Hepatocyte (in vitro differentiated cells): ENCODE data around the gene TSPEAR. TPM values are rescaled to one million over a fixed set of nuclear protein-coding genes. Genes with fewer than 3 reads are reported as not detected.

ENCODE experiments used
- DNase-seq: peaks from one replicate; pipeline ENCODE4 v3.0.0-alpha.2; 2016; ENCODE audit warnings: low spot score
- H2AFZ ChIP-seq: fragments of 200-600 bp; sonication (generic); 2 replicates; pipeline ENCODE4 v1.6.0; 2016; ENCODE audit warnings: antibody characterized with exemption, mild to moderate bottlenecking
- H3K27ac ChIP-seq: fragments of 200-600 bp; sonication (generic); 2 replicates; pipeline ENCODE4 v1.5.1; 2016; ENCODE audit warnings: mild to moderate bottlenecking
- H3K27me3 ChIP-seq: fragments of 200-600 bp; sonication (generic); 2 replicates; pipeline ENCODE4 v1.6.1; 2016
- H3K36me3 ChIP-seq: fragments of 200-600 bp; sonication (generic); replicated peaks from 2 replicates; pipeline ENCODE4 v1.5.1; 2016; ENCODE audit warnings: low read depth; ENCODE audit not compliant: insufficient read depth
- H3K4me1 ChIP-seq: fragments of 200-600 bp; sonication (generic); 2 replicates; pipeline ENCODE4 v1.5.1; 2016; ENCODE audit warnings: mild to moderate bottlenecking, moderate library complexity; ENCODE audit not compliant: insufficient read depth
- H3K4me2 ChIP-seq: fragments of 200-600 bp; sonication (generic); 2 replicates; pipeline ENCODE4 v1.6.0; 2016
- H3K4me3 ChIP-seq: fragments of 200-600 bp; sonication (generic); 2 replicates; pipeline ENCODE4 v1.5.1; 2016; ENCODE audit warnings: mild to moderate bottlenecking
- H3K79me2 ChIP-seq: fragments of 200-600 bp; sonication (generic); 2 replicates; pipeline ENCODE4 v1.6.0; 2017; ENCODE audit warnings: mild to moderate bottlenecking
- H3K9me2 ChIP-seq: fragments of 200-600 bp; sonication (generic); replicated peaks from 2 replicates; pipeline ENCODE4 v1.6.0; 2017; ENCODE audit warnings: mild to moderate bottlenecking; ENCODE audit not compliant: insufficient read depth
- H3K9me3 ChIP-seq: fragments of 200-600 bp; sonication (generic); 2 replicates; pipeline ENCODE4 v1.5.1; 2016; ENCODE audit warnings: low read depth, mild to moderate bottlenecking
- H4K20me1 ChIP-seq: fragments of 200-600 bp; sonication (generic); 2 replicates; pipeline ENCODE4 v1.6.0; 2016; ENCODE audit warnings: mild to moderate bottlenecking; ENCODE audit not compliant: insufficient read depth, poor library complexity, severe bottlenecking
- EZH2 ChIP-seq: fragments of 200-600 bp; sonication (generic); IDR thresholded peaks from 2 replicates; pipeline ENCODE4 v1.6.1; 2016; ENCODE audit warnings: antibody characterized with exemption, mild to moderate bottlenecking, borderline replicate concordance
- EZH2phosphoT487 ChIP-seq: fragments of 200-600 bp; sonication (generic); IDR thresholded peaks from one replicate; pipeline ENCODE4 v1.6.1; 2018; ENCODE audit warnings: antibody characterized with exemption, mild to moderate bottlenecking, low read depth, moderate library complexity; ENCODE audit not compliant: unreplicated experiment, severe bottlenecking
- WGBS: methylation state at CpG from one replicate; pipeline ENCODE4 v1.1.6; 2016; ENCODE audit warnings: low lambda C conversion rate; ENCODE audit errors: missing lambda C conversion rate; 5-methylcytosine and 5-hydroxymethylcytosine counted together
- polyA plus RNA-seq: library from polyadenylated mRNA; unstranded; fragments of >200 nt; fragmentation: Nextera tagmentation; extraction: Ambion mirVana; gene quantifications from 2 replicates; pipeline ENCODE4 v1.2.1, GENCODE V29; 2016
- total RNA-seq: library from RNA; depleted of rRNA; stranded (reverse); fragments of >200 nt; gene quantifications from 2 replicates; pipeline ENCODE4 v1.2.3, GENCODE V29; 2014
- TF ChIP-seq, protein P1 (sequence below): fragments of 200-600 bp; sonication (generic); IDR thresholded peaks from 2 replicates; pipeline ENCODE4 v1.5.1; 2016; ENCODE audit warnings: antibody characterized with exemption, mild to moderate bottlenecking; ENCODE audit not compliant: poor library complexity

The TSPEAR gene
- total and polyA plus RNA-seq, 2 experiments from 2014 or later = 0.35 TPM; not detected in 1

DNA sequence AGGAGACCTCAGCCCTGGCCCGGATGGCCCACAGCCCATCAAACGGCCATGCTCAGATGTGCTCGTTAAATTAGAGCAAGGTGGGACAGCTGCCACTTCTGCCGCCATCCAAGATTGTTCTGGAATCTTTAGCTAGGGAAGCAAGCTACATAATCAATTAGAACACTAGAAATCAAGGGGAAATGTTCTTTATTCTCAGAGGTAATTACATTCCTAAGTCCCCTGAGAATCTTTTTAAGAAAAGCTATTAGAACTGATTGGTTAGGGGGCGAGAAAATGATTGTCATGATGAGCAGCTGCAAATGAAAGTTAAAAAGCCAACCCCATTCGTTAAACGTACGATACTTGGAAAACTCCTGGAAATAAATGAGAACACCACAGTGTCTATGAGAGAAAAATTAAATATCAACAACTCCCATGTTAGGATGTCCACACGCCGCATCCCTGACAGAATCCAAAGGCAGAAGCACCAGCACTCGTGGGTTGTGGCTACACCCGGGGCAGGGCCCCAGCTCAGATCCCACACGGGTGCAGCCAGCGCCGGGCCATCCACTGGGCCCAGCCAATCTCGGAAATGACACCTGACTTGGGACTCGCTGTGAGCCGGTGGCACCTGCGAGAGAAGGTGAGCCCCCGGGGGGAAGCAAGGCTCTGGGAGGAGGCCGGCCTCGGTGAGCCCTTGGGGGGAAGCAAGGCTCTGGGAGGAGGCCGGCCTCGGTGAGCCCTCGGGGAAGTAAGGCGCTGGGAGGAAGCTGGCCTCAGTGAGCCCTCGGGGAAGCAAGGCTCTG lies 209.0 kb downstream of the TSPEAR start:
- WGBS = 95% methylated on average over 23 of the region's 27 CpGs
- H2AFZ ChIP-seq = no peak overlapping the region
- no peak for DNase-seq
- H3K79me2 ChIP-seq = no peaks in the 10 kb centered on the region
- TF ChIP-seq EZH2phosphoT487 (no peak), EZH2 (no peak)
- TF ChIP-seq, protein P1, sequence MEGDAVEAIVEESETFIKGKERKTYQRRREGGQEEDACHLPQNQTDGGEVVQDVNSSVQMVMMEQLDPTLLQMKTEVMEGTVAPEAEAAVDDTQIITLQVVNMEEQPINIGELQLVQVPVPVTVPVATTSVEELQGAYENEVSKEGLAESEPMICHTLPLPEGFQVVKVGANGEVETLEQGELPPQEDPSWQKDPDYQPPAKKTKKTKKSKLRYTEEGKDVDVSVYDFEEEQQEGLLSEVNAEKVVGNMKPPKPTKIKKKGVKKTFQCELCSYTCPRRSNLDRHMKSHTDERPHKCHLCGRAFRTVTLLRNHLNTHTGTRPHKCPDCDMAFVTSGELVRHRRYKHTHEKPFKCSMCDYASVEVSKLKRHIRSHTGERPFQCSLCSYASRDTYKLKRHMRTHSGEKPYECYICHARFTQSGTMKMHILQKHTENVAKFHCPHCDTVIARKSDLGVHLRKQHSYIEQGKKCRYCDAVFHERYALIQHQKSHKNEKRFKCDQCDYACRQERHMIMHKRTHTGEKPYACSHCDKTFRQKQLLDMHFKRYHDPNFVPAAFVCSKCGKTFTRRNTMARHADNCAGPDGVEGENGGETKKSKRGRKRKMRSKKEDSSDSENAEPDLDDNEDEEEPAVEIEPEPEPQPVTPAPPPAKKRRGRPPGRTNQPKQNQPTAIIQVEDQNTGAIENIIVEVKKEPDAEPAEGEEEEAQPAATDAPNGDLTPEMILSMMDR = no peak
- no peaks in the 10 kb centered on the region for H4K20me1 ChIP-seq
- H3K4me3 ChIP-seq = no peak overlapping the region
- no peak overlapping the region for H3K4me2 ChIP-seq
- no peak overlapping the region for H3K27ac ChIP-seq
- no peaks in the 10 kb centered on the region for H3K9me3 ChIP-seq
- H3K27me3 ChIP-seq = no peaks in the 10 kb centered on the region
- H3K36me3 ChIP-seq = no peaks in the 10 kb centered on the region
- H3K9me2 ChIP-seq = no peaks in the 10 kb centered on the region
- H3K4me1 ChIP-seq = peaks cover 5% of the 10 kb centered on the region

DNA sequence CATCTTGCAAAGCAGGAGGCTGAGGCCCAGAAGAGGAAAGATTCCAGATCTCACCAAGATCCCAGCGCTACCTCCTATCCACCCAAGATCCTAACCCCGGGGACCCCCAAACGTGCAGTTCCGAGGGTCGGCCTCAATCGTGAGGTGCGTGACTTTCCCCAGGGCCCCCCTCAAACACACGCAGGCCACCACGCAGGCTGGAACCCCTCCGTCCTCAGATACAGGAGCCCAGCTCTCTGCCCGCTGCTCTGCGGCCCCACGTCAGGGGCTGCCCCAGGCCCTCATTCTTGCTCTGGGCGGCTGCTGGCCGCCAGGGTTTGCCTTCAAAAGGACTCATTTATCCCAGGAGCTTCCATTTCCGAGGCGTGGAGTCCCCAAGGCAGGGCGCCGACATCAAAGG lies 211.3 kb downstream of the TSPEAR start:
- H3K27me3 ChIP-seq = no peaks in the 10 kb centered on the region
- TF ChIP-seq EZH2 (no peak), EZH2phosphoT487 (no peak)
- TF ChIP-seq, protein P1 = no peak
- H3K4me3 ChIP-seq = no peak overlapping the region
- no peak overlapping the region for H3K4me2 ChIP-seq
- no peak overlapping the region for H2AFZ ChIP-seq
- no peaks in the 10 kb centered on the region for H3K36me3 ChIP-seq
- H3K4me1 ChIP-seq = no peaks in the 10 kb centered on the region
- H3K9me2 ChIP-seq = no peaks in the 10 kb centered on the region
- H3K27ac ChIP-seq = no peak overlapping the region
- no peaks in the 10 kb centered on the region for H3K79me2 ChIP-seq
- no peaks in the 10 kb centered on the region for H4K20me1 ChIP-seq
- no peaks in the 10 kb centered on the region for H3K9me3 ChIP-seq
- WGBS = 94% methylated on average over 18 of the region's 19 CpGs
- DNase-seq = no peak

GRCh38 chr21:44499631-44500030 lies 211.7 kb downstream of the TSPEAR start:
- Histone ChIP-seq H4K20me1 (no peaks in the 10 kb centered on the region), H3K27ac (no peak overlapping the region), H3K36me3 (no peaks in the 10 kb centered on the region), H3K27me3 (no peaks in the 10 kb centered on the region), H3K79me2 (no peaks in the 10 kb centered on the region), H3K9me3 (no peaks in the 10 kb centered on the region), H3K4me2 (no peak overlapping the region), H3K9me2 (no peaks in the 10 kb centered on the region), H3K4me3 (no peak overlapping the region), H3K4me1 (no peaks in the 10 kb centered on the region), H2AFZ (no peak overlapping the region)
- DNase-seq = no peak
- 97% methylated on average over 21 of the region's 23 CpGs for WGBS
- TF ChIP-seq EZH2 = no peak
- TF ChIP-seq, protein P1 = no peak
- no peak for TF ChIP-seq EZH2phosphoT487

DNA sequence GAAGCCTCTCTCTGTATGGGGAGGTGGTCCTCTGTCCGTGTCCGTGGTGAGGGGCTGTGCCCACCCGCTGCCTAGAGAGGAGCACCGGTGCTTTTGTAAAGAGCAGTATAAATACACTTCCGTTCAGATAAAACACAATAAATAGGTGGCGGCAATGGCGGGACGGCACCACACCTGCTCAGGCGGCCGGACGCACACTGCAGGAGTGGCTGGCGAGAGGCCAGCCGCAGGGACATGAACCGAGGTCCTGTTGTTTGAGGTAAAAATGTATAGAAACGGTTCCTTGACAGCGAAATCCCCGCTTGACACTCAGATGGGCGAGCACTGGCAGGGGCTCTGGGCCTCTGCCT lies 212.2 kb downstream of the TSPEAR start:
- TF ChIP-seq, protein P1 = no peak
- TF ChIP-seq EZH2 (no peak), EZH2phosphoT487 (no peak)
- H3K79me2 ChIP-seq = no peaks in the 10 kb centered on the region
- H3K36me3 ChIP-seq = no peaks in the 10 kb centered on the region
- H4K20me1 ChIP-seq = no peaks in the 10 kb centered on the region
- no peaks in the 10 kb centered on the region for H3K9me3 ChIP-seq
- DNase-seq = no peak
- no peaks in the 10 kb centered on the region for H3K27me3 ChIP-seq
- H3K27ac ChIP-seq = no peak overlapping the region
- no peaks in the 10 kb centered on the region for H3K4me1 ChIP-seq
- H3K4me3 ChIP-seq = no peak overlapping the region
- 97% methylated on average over 18 of the region's 18 CpGs for WGBS
- H2AFZ ChIP-seq = no peak overlapping the region
- no peaks in the 10 kb centered on the region for H3K9me2 ChIP-seq
- no peak overlapping the region for H3K4me2 ChIP-seq
